Measurements from ENCODE around the gene TMEM126B.
"Not testable (repeated sequence)": the region's sequence is repeated elsewhere in the genome, so short reads cannot be mapped to it uniquely, and the experiment has no call there.

Gene TMEM126B

GRCh38 chr11:85663080-85663752 lies 34.8 kb downstream of the TMEM126B start:
- TF ChIP-seq CTCF (IDR thresholded peaks at IDR 0.05; ENCODE audit: control insufficient read depth, extremely low read depth, insufficient read depth), result no peak
- no peak for DNase-seq (ENCODE audit: low read depth)
- H3K4me3 ChIP-seq (ENCODE audit: low read depth, low read length), result peak overlapping the region; percentile 87

- peak; percentile 32 for DNase-seq (ENCODE audit: low read depth)
- TF ChIP-seq CTCF (IDR thresholded peaks at IDR 0.05; ENCODE audit: control insufficient read depth, extremely low read depth, insufficient read depth), result peak; percentile 62
- H3K4me3 ChIP-seq (ENCODE audit: low read depth, low read length), result peak overlapping the region; percentile 87
Observed at GRCh38 chr11:85663753-85664614, 35.6 kb downstream of the TMEM126B start.

GRCh38 chr11:85664615-85665481 lies 36.5 kb downstream of the TMEM126B start, which contains the start of gene CREBZF:
Gene CREBZF (minus strand): TSS chr11:85665129. CDS start chr11:85664875, 254 bp downstream.
- DNase-seq (ENCODE audit: low read depth), result peak; percentile 70
- H3K4me3 ChIP-seq (ENCODE audit: low read depth, low read length), result peak within 1 kb of the TSS; percentile 87
- TF ChIP-seq CTCF (IDR thresholded peaks at IDR 0.05; ENCODE audit: control insufficient read depth, extremely low read depth, insufficient read depth), result no peak

- no peak for TF ChIP-seq CTCF (IDR thresholded peaks at IDR 0.05; ENCODE audit: control insufficient read depth, extremely low read depth, insufficient read depth)
- no peak for DNase-seq (ENCODE audit: low read depth)
Observed at GRCh38 chr11:85665733-85666132, 37.3 kb downstream of the TMEM126B start.

GRCh38 chr11:85666687-85667086 lies 38.3 kb downstream of the TMEM126B start:
- no peak for DNase-seq (ENCODE audit: low read depth)
- no peak for TF ChIP-seq CTCF (IDR thresholded peaks at IDR 0.05; ENCODE audit: control insufficient read depth, extremely low read depth, insufficient read depth)
- H3K4me3 ChIP-seq (ENCODE audit: low read depth, low read length), result no peak overlapping the region

More at GRCh38 chr11:85665733-85666132, 37.3 kb downstream of the TMEM126B start:
- no peak overlapping the region for H3K4me3 ChIP-seq (ENCODE audit: low read depth, low read length)

- H3K4me3 ChIP-seq (ENCODE audit: low read depth, low read length), result no peak overlapping the region
Observed at GRCh38 chr11:85668157-85668556, 39.8 kb downstream of the TMEM126B start.

GRCh38 chr11:85670949-85671663 lies 42.7 kb downstream of the TMEM126B start:
- not testable (repeated sequence) for DNase-seq (ENCODE audit: low read depth)

More at GRCh38 chr11:85668157-85668556, 39.8 kb downstream of the TMEM126B start:
- no peak for TF ChIP-seq CTCF (IDR thresholded peaks at IDR 0.05; ENCODE audit: control insufficient read depth, extremely low read depth, insufficient read depth)
- no peak for DNase-seq (ENCODE audit: low read depth)

More at GRCh38 chr11:85670949-85671663, 42.7 kb downstream of the TMEM126B start:
- H3K4me3 ChIP-seq (ENCODE audit: low read depth, low read length), result not testable (repeated sequence)

Data from LNCaP clone FGC (cell line).